Astrocyte of the cerebellum (primary cell): ENCODE results near the gene ANKLE1.

Source experiments
- DNase-seq: peaks from one replicate; pipeline ENCODE4 v3.0.0-alpha.2; 2011; ENCODE audit warnings: low read depth
- H3K4me3 ChIP-seq: 2 replicates; pipeline ENCODE4 v1.5.1; 2011; ENCODE audit warnings: mild to moderate bottlenecking, low read depth, low read length, moderate library complexity
- in situ Hi-C: cut with HindIII; loops from 2 replicates; pipeline ENCODE4 v1.10.0; 2017; ENCODE audit warnings: low sequenced_read_pairs
- TF ChIP-seq, protein P1 (sequence below): IDR thresholded peaks from 2 replicates; pipeline ENCODE4 v1.5.1; 2012; ENCODE audit warnings: low read length, low read depth, moderate library complexity, mild to moderate bottlenecking; ENCODE audit errors: missing control alignments

Gene ANKLE1

GRCh38 chr19:17325881-17326594, 44.3 kb downstream of the ANKLE1 start:
- TF ChIP-seq, protein P1, sequence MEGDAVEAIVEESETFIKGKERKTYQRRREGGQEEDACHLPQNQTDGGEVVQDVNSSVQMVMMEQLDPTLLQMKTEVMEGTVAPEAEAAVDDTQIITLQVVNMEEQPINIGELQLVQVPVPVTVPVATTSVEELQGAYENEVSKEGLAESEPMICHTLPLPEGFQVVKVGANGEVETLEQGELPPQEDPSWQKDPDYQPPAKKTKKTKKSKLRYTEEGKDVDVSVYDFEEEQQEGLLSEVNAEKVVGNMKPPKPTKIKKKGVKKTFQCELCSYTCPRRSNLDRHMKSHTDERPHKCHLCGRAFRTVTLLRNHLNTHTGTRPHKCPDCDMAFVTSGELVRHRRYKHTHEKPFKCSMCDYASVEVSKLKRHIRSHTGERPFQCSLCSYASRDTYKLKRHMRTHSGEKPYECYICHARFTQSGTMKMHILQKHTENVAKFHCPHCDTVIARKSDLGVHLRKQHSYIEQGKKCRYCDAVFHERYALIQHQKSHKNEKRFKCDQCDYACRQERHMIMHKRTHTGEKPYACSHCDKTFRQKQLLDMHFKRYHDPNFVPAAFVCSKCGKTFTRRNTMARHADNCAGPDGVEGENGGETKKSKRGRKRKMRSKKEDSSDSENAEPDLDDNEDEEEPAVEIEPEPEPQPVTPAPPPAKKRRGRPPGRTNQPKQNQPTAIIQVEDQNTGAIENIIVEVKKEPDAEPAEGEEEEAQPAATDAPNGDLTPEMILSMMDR, result no peak
- in situ Hi-C loops, result no loop called here
- no peak for DNase-seq
- no peak overlapping the region for H3K4me3 ChIP-seq

GRCh38 chr19:17326595-17326966, 44.9 kb downstream of the ANKLE1 start:
- TF ChIP-seq, protein P1, result no peak
- DNase-seq, result no peak
- no peak overlapping the region for H3K4me3 ChIP-seq
- in situ Hi-C loops, result no loop called here

- DNase-seq, result no peak
- H3K4me3 ChIP-seq, result no peak overlapping the region
- in situ Hi-C loops, result no loop called here
- TF ChIP-seq, protein P1, result no peak
Measured at GRCh38 chr19:17327068-17327653, 45.5 kb downstream of the ANKLE1 start.

- DNase-seq, result no peak
- in situ Hi-C loops, result no loop called here
- H3K4me3 ChIP-seq, result no peak overlapping the region
- TF ChIP-seq, protein P1, result no peak
Measured at GRCh38 chr19:17327654-17328516, 46.2 kb downstream of the ANKLE1 start.

DNA sequence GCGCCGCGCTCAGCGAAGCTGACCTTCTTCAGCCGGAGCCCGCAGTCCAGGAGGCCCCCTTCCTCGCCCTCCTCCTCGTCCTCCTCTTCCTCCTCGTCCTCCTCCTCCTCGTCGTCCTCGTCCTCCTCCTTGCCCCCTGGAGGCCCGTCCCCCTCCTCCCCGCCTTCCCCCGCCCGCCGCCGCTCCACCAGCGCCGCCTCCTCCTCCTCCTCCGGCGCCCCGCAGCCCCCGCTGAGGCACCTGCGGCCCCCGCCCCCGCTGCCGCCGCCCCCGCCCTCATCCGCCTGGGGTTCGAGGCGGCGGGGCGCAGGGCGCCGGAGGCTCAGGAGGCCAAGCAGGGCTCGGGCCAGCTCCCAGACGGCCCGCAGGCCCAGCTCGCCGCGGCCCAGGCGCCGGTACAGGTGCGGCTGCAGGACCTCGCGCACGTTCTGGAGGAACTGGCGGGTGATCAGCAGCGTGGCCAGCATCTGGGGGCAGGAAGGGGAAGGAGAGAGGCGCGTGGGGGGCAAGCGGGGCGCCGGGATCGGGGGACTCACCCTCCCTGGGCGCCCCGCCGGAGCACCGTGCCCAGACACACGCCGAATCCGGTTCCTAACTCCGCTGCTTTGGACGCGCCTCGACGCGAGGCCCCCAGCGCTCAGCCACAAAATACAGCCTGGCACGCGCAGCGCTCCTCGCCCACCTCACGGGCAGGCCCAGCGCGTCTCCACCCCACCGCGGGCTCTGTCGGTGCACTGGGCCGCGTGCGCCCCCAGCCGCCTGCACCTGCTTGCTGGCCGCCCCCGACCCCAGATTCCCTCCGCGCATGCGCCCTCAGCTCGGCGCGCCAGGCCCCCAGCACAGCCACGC, 47.0 kb downstream of the ANKLE1 start:
- no peak overlapping the region for H3K4me3 ChIP-seq
- in situ Hi-C loops, result no loop called here
- TF ChIP-seq, protein P1, result no peak
- no peak for DNase-seq
